Raji (cell line): ENCODE measurements around the gene TMPRSS15.

Experiments used
- POLR2A ChIP-seq: IDR thresholded peaks from 2 replicates; pipeline ENCODE4 v1.6.1; 2011; ENCODE audit warnings: low read depth, low read length, control low read depth; ENCODE audit not compliant: insufficient read depth

The TMPRSS15 gene

DNA sequence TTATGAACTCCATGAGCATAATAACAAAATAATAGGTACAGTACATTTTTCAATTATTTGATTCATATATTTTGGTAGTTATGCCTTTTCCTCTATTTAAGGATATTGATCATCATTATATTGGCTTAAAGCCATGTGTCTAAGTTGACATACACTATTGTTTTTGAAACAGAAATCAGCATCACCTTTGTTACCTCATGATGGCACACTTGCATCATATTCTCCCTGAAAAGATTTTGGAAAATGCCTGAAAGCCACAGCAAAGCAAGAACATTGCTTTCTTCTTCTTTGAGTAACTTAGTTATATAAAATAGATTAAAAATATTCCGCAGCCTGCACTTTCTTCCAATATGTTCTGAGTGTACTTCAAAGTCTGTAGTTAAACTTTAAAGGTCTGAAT, 33.3 kb downstream of the TMPRSS15 start:
- no peak for TF ChIP-seq POLR2A

DNA sequence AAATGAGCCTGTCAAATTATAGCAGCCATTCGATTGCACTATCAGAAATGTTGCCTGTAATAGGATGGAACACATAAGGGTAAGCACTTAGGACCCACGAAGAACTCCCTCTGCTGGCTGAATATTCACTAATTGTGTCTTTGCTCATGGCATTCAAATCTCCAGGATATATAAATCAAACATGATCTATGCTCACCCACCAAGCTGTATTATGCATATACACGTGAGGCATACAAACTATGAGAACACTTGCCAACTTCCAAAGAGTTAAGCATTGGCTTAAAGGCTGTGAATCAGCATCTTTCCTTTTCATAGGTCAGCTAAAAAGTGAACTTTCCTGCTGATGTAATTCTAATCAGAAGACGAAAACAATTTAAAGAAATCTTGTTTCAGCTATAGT, 34.5 kb downstream of the TMPRSS15 start:
- no peak for TF ChIP-seq POLR2A

DNA sequence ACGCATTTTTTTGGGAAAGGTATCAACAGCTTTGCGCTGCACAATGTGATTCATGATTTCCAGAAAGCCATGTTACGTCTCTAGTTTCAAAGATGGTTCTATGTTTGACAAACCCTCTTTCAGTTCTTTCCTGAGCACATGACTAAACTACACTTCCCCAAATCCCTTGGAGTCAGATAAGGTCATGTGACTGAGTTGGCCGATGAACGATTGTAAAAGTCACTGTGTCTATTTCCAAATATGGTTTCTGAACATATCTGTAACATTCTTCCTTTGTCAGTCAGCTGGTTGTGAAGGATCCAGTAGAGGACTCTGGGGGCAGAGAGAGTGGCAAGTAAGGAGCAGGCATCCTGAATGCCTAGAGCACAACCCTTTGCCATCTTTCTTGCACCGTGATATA, 35.4 kb downstream of the TMPRSS15 start:
- TF ChIP-seq POLR2A: no peak

DNA sequence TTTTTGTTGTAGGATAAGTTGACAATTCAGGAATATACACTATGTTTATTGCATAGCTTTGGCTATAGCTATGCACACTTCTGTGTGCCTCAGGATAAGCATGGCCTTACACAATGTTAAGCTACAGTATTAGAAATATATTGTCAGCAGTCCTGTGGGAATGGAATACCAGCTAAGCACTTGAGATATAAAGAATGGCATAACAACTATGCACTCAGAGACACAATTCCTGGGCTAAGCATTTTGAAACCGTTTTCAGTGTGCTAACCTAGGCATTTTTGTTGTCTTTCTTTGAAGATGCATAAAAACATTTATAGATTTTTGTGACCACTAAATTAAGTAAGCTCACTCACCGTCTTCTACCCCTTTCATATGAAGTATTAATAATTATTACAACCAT, 46.8 kb downstream of the TMPRSS15 start:
- no peak for TF ChIP-seq POLR2A

- no peak for TF ChIP-seq POLR2A
These were observed 48.6 kb downstream of the TMPRSS15 start for GRCh38 chr21:18354947-18355346.

GRCh38 chr21:18350216-18350615, 53.4 kb downstream of the TMPRSS15 start:
- no peak for TF ChIP-seq POLR2A

DNA sequence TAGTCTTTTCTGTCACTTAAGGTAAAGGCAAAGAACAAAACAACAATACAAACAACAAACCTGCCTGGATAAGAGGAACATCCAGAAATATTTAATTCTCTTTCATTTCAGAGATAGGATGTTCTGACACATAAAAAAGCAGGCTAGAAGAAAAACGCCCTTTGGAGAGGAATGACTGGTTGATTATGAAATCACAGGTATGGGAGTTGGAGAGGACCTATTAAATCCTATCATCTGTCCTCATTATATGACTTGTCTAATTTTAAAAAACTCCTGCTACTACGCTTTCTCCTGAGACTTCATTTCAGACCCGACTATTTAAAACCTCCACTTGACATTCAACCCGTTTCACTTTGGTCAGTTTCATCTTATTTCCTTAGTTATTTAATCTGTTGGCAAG, 54.1 kb downstream of the TMPRSS15 start:
- no peak for TF ChIP-seq POLR2A

DNA sequence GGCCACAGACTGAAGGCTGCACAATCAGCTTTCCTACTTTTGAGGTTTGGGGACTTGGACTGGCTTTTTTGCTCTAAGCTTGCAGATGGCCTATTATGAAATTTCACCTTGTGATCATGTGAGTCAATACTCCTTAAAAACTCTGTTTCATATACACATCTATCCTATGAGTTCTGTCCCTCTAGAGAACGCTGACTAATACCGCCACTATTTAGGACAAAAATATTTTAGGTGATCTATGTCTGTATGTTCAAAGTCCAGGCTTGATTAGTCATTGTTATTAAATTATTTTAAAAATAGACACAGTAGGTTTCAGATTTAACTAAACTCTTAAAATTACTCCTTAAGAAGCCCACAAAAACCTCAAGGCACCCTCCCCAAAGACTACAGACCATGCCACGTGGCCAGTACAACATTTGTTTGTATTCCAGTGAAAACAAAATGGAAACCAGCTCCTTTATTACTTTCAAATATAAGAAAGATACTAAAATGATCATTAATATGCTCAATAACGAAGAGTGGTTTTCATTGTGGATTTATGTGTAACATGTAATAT, 63.1 kb downstream of the TMPRSS15 start:
- TF ChIP-seq POLR2A: no peak

- no peak for TF ChIP-seq POLR2A
These were observed 67.8 kb downstream of the TMPRSS15 start for GRCh38 chr21:18335651-18336236.

GRCh38 chr21:18334066-18334465, 69.5 kb downstream of the TMPRSS15 start:
- TF ChIP-seq POLR2A: no peak

GRCh38 chr21:18318156-18318555, 85.4 kb downstream of the TMPRSS15 start:
- TF ChIP-seq POLR2A: no peak

GRCh38 chr21:18298228-18298627, 105.4 kb downstream of the TMPRSS15 start:
- no peak for TF ChIP-seq POLR2A

DNA sequence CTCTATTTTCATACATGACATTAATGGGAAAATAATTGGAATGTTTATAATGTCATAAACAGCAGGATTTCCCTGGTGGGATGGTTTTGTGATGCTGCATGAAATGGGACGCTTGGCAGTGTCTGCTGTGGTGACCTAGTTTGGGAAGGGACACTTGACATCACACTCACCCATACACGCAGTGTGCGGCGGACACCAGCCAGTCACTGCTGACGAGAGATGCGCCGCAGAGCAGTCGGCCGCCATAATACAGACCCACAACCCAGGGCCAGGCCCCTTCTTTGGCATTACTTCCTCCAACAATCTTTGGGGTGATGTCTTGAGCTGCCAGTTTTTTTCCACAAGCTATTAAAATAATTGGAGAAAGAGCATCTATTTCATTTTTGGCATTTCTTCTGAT, 109.5 kb downstream of the TMPRSS15 start:
- no peak for TF ChIP-seq POLR2A

DNA sequence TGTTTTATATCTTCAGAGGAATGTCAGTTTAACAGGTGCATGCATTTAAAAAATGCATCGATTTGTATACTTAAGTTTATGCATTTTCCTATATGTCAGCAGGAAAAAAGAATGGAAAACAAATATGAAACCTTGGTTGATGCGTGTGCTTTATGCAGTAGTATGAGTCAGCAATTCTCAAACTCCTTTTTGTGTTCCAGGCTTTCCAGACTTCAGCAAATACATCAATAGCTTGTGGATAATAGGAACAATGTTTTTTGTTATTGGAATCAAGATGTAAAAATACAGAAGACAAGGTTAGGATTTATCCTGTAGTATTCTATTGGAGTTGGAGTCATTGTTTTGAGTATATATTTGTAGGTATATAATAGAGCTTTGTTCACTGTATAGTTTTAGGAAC, 113.7 kb downstream of the TMPRSS15 start:
- no peak for TF ChIP-seq POLR2A

- no peak for TF ChIP-seq POLR2A
These were observed 118.2 kb downstream of the TMPRSS15 start for GRCh38 chr21:18285379-18285778.

GRCh38 chr21:18275781-18276180, 127.8 kb downstream of the TMPRSS15 start:
- no peak for TF ChIP-seq POLR2A

- no peak for TF ChIP-seq POLR2A
These were observed 129.2 kb downstream of the TMPRSS15 start for GRCh38 chr21:18274370-18274769.
